KOPT-K1 (cell line): ENCODE results near the gene CCDC34.
"Not testable (repeated sequence)": the region's sequence is repeated elsewhere in the genome, so short reads cannot be mapped to it uniquely, and the experiment has no call there.

Experiments
- H3K27ac ChIP-seq: fragments of 200-600 bp; sonication (generic); 2 replicates; pipeline ENCODE4 v1.5.1; 2016; ENCODE audit warnings: antibody characterized with exemption, mild to moderate bottlenecking, low read depth, low read length; ENCODE audit not compliant: poor library complexity, severe bottlenecking
- H3K36me3 ChIP-seq: fragments of 200-600 bp; sonication (generic); 2 replicates; pipeline ENCODE4 v1.5.1; 2017; ENCODE audit warnings: antibody characterized with exemption, mild to moderate bottlenecking, low read length, moderate library complexity; ENCODE audit not compliant: insufficient read depth
- H3K9me3 ChIP-seq: fragments of 200-600 bp; sonication (generic); 2 replicates; pipeline ENCODE4 v1.5.1; 2017; ENCODE audit warnings: antibody characterized with exemption, low read length, mild to moderate bottlenecking; ENCODE audit not compliant: insufficient read depth, poor library complexity, severe bottlenecking

Gene CCDC34

GRCh38 chr11:27356624-27357222, 6.3 kb downstream of the CCDC34 start:
- H3K36me3 ChIP-seq, result peaks cover 15% of the 10 kb centered on the region; the same call in 1 of the 2 replicates
- H3K9me3 ChIP-seq, result no peaks in the 10 kb centered on the region
- H3K27ac ChIP-seq, result no peak overlapping the region

- H3K9me3 ChIP-seq, result no peaks in the 10 kb centered on the region
- no peak overlapping the region for H3K27ac ChIP-seq
- peaks cover 16% of the 10 kb centered on the region for H3K36me3 ChIP-seq
Measured at GRCh38 chr11:27355575-27356104, 7.4 kb downstream of the CCDC34 start.

DNA sequence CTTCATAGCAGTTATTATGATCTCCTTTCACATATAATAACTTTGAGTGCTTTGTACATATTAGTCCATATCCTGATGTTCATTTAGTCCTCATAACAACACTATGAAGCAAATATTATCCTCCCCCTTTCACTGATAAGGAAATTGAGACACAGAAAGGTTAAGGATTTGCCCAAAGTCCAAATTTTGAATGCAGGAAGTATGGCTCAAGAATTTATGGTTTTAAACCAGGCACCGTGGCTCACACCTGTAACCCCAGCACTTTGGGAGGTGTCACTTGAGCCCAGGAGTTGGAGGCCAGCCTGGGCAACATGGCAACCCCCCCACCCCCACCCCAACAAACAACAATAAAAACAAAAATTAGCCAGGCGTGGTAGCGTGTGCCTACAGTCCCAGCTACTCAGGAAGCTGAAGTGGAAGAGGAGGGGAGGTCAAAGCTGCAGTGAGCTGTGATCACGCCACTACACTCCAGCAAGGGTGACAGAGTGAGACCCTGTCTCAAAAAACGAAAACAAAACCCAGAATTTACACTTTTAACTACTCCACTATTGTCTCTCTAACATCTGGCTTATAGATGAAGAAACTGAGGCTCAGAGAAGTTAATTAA, 8.6 kb downstream of the CCDC34 start:
- Histone ChIP-seq H3K9me3 (no peaks in the 10 kb centered on the region), H3K27ac (no peak overlapping the region), H3K36me3 (peaks cover 28% of the 10 kb centered on the region)

DNA sequence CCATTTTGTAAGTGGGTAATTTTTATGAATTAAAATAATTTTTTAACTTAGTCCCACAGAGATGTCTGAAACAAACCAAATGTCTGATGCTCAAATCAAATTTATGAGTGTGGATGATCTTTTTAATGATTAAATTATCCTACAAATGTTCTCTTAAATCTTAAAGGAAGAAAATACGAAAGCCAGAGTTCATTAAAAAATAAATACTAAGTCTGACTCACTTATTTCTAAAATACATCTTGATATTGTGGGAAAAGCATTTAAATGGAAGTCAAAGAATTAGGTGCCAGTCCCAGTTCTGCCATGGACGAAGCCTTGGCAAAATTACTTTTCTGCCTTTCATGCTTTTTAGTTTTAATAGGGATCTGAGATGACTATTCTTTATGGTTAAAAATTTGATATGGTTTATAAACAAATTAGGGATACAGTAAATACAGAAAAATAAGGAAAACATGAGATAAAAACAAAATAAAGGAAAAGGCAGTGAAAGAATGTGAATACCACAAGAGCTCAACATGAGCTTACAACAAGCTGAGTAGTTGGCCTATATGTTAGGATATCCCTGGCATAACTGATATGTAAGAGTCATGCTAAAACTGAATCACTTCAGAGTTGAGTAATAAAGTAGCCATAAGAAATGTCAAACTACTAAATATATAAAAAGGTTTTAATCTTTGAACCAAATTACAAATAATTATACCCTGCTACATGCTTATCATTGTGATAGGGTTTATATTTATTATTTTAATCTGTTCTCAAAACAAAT, 9.2 kb downstream of the CCDC34 start:
- H3K9me3 ChIP-seq, result no peaks in the 10 kb centered on the region
- peaks cover 33% of the 10 kb centered on the region for H3K36me3 ChIP-seq
- no peak overlapping the region for H3K27ac ChIP-seq

GRCh38 chr11:27352781-27353180, 10.2 kb downstream of the CCDC34 start:
- Histone ChIP-seq H3K9me3 (no peaks in the 10 kb centered on the region), H3K27ac (no peak overlapping the region), H3K36me3 (peaks cover 41% of the 10 kb centered on the region)

- Histone ChIP-seq H3K27ac (no peak overlapping the region), H3K36me3 (peaks cover 57% of the 10 kb centered on the region), H3K9me3 (no peaks in the 10 kb centered on the region)
Measured at GRCh38 chr11:27350511-27350910, 12.5 kb downstream of the CCDC34 start.

GRCh38 chr11:27349919-27350318, 13.1 kb downstream of the CCDC34 start:
- peaks cover 52% of the 10 kb centered on the region for H3K36me3 ChIP-seq
- no peak overlapping the region for H3K27ac ChIP-seq
- no peaks in the 10 kb centered on the region for H3K9me3 ChIP-seq

DNA sequence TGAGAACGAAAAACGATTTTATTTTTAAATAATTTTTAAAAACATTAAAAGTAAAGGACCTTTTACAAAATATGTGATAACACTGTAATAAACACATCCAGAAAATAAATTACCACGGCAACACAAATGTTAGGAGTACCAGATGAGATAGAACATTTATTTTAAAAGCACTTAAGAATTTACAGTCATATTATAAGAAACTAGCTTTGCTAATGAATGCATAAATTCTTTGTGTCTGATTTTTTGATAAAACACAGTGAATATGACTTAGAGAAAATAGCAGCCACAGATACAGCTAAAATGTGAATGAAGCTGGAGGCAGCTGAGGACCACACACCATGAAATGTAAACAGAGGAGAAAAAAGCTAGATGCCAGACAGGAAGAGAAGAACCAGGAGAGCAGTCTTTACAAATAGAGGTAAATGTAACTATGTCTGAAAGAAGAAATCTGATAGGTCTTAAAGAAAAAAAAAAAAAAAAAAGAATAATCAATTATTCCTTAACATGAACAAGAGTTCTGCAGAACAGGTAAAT, 14.6 kb downstream of the CCDC34 start:
- Histone ChIP-seq H3K27ac (no peak overlapping the region), H3K36me3 (peaks cover 51% of the 10 kb centered on the region), H3K9me3 (no peaks in the 10 kb centered on the region)

- H3K9me3 ChIP-seq, result no peaks in the 10 kb centered on the region
- peaks cover 47% of the 10 kb centered on the region for H3K36me3 ChIP-seq
- H3K27ac ChIP-seq, result no peak overlapping the region
Measured at GRCh38 chr11:27347359-27348339, 15.4 kb downstream of the CCDC34 start.

DNA sequence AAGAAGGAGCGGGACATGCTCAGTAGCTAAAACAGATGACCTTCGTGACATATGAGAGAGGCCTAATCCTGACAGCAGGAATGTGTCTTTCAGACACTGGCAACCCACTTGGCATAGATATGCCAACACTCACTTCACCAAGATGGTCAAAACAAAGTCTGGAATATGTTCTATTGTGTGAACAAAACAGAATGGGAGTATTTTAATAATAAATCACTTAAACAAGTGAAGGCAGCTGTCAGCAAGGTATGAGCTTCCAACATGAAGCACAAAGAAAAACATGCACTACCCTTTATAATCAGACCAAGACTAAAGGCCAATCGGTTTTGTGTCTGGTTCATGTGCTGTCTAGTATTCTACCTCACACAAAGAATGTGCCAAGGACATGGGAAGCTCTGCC, 23.1 kb downstream of the CCDC34 start:
- Histone ChIP-seq H3K27ac (no peak overlapping the region), H3K36me3 (peaks cover 42% of the 10 kb centered on the region), H3K9me3 (no peaks in the 10 kb centered on the region)

DNA sequence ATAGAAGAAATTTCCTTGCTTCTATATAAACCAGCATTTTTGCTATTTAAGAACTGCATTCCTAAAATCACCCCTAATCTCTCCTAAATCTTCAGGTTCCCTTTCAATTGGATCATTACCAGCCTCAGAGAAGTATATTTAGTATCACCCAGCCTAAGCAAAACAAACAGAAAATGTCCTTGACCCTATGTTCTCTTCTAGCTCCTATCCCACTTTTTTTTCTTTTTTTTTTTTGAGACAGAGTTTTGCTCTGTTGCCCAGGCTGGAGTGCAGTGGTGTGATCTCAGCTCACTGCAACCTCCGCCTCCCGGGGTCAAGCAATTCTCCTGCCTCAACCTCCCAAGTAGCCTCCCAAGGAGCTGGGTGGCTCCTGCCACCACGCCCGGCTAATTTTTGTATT, 28.3 kb downstream of the CCDC34 start:
- H3K36me3 ChIP-seq, result peaks cover 47% of the 10 kb centered on the region
- not testable (repeated sequence) for H3K9me3 ChIP-seq, H3K27ac ChIP-seq

DNA sequence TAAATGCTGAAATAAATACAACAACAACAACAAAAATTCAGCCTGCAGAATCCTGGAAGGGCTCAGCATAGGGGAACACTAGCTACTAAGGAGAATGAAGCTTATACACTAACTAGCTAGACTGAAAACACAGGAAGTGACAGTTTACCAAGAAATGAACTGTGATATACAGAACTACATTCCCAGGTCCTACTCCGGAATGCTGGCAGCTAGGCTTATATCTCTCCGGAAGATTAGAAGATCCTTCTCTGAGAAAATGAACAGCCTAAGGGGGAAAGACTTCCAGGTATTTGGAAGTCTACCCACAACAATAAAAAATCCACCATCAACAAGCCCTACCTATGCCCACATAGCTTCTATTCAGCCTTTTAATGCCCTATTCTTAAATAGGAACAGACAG, 31.0 kb downstream of the CCDC34 start:
- Histone ChIP-seq H3K36me3 (peaks cover 26% of the 10 kb centered on the region; the same call in 1 of the 2 replicates), H3K27ac (no peak overlapping the region)

DNA sequence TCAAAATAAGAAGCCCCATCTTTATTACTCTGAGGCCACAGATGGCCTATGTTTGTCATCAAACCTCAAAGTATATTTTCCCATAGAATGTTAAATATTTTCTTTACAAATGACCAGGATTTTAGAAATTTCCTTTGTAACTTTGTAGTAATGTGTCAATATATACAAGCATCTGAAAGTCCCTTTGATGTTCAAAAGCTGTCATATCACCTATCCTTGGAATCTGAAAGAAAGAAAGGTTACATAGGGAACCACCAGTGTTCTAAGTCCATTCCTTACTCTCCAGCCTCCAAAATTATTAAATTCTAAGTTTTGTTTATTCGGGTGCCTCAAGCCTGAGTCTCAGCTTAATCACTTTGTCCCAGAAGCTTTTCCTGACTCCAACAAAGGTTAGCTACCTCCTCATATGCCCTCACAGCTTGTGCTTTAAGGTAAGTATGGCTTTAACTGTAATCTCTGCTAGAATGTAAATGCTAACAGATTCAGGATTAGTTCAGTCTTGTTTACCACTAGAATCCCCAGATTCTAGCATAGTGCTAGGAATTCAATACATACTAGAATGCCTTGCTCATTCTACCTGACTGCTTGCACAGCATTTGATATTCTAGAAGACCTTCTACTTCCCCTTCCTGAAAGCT, 32.3 kb downstream of the CCDC34 start:
- Histone ChIP-seq H3K36me3 (peaks cover 19% of the 10 kb centered on the region; the same call in 1 of the 2 replicates), H3K27ac (no peak overlapping the region)

More for the DNA sequence above, 31.0 kb downstream of the CCDC34 start:
- no peaks in the 10 kb centered on the region for H3K9me3 ChIP-seq

More for the DNA sequence above, 32.3 kb downstream of the CCDC34 start:
- no peaks in the 10 kb centered on the region for H3K9me3 ChIP-seq
